CD4-positive, alpha-beta T cell treated with Interferon gamma for 1 hour (primary cell): ENCODE data around the gene CLIP4.

Experiments used
- DNase-seq: peaks from one replicate; pipeline ENCODE4 v3.0.0-alpha.2; 2020

CLIP4 gene

GRCh38 chr2:29223851-29224692, 108.9 kb downstream of the CLIP4 start:
- no peak for DNase-seq

- DNase-seq = no peak
Observed at GRCh38 chr2:29224693-29225551, 109.7 kb downstream of the CLIP4 start.

GRCh38 chr2:29225814-29226213, 110.6 kb downstream of the CLIP4 start:
- DNase-seq = no peak

DNA sequence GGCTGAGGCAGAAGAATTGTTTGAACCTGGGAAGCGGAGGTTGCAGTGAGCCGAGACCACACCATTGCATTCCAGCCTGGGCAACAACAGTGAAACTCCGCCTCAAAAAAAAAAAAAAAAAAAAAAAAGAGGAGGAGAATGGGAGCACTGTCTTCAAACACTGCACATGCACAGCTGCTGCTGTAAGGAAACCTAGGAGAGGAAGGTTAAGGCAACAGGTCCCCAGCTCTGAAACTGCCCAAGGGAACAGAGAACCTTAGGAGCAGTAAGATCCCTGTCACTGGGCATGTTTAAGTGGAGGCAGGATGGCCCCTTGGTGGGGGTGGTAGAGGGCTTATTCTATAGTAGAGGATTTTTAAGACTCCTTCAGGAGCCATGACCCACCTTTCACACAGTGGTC, 111.2 kb downstream of the CLIP4 start:
- DNase-seq = no peak

DNA sequence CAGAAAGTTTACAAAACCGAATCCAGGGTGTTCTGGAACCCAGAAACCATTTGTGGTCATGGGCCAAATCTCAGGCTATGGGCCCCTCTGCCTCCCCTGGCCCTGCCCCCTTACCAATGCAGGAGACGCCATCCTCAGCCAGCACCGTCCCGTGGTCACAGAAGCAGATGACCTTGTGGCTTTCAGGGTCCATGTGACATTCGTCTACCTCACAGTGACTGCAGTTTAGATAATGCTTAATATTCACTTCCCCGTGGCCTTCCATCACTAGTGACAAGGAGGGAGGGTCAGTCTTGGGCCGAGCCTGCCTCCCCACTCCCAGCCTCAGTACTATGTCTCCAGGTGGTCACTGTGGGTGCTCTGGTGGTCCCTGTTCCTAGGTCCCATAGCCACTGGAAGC, 111.6 kb downstream of the CLIP4 start:
- no peak for DNase-seq

GRCh38 chr2:29227935-29228675, 112.9 kb downstream of the CLIP4 start:
- no peak for DNase-seq

- no peak for DNase-seq
Observed at GRCh38 chr2:29228947-29229346, 113.7 kb downstream of the CLIP4 start.

GRCh38 chr2:29229640-29230039, 114.4 kb downstream of the CLIP4 start:
- no peak for DNase-seq

DNA sequence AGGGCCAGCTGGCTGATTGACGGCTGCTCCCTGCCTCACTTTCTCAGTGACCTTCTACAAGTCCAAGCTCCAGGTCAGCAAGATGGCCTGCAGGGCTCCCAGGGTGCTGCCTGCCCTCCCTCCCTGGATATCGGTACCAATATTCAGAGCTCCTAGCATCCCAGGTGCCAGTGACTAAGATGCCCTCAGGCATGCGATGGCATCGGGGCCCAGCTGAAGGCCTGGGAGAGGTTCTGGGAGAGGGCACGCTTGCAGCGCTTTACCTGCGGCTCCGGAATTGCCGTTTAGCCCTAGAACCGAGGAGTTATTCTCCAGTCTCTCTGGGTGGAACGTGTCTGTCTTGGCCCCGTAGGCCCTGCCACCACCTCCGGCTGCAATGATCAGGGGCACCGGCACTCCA, 116.8 kb downstream of the CLIP4 start:
- DNase-seq = no peak

DNA sequence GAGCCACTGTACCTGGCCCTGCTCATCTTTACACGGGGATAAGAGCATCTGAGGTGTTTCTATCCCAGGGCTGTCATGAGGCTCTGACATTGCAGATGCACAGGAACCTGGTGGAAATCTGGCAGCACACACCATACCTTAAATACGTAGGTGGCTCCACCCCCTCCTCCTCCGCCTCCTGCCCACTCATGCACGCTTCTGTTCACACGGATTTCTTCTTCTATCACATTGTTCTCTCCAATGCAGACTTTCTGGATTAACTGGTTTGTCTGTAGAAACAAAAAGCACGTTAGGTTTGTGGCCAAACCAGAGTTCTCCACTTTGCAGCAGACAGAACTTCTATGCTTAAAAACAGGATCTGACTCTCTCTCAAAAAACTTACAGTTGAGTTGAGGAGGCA, 118.2 kb downstream of the CLIP4 start:
- no peak for DNase-seq

DNA sequence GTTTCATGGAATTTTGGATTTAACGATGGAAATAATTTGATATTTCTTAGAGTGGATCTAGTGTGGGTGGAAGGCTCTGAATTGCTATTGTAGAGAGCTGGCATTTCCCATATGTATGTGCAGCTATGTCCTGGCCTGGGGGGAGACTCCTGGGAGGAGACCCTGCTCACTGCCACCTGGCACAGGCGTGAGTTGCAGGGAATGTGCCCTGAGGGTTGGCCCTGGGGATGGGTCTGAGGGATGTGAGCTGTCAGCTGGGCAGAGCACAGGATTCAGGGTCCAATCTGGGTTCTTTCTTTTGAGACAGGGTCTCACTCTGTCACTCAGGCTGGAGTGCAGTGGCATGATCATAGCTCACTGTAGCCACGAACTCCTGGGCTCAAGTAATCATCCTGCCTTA, 120.2 kb downstream of the CLIP4 start:
- DNase-seq = no peak

GRCh38 chr2:29236074-29236473, 120.9 kb downstream of the CLIP4 start:
- no peak for DNase-seq

- DNase-seq = no peak
Observed at GRCh38 chr2:29238497-29238896, 123.3 kb downstream of the CLIP4 start.
